ENCODE data around the gene MTHFSD.

GRCh38 chr16:86575095-86575685 is 20.2 kb upstream of the MTHFSD start:
- TF ChIP-seq CTCF (IDR thresholded peaks at IDR 0.05) (no peak), POLR2A (IDR thresholded peaks at IDR 0.05) (no peak)
